Large intestine (tissue), 3 donors: ENCODE results near the gene MRPL32. TPM values are rescaled to one million over a fixed set of nuclear protein-coding genes. Genes with fewer than 3 reads are reported as not detected.
A peak's percentile ranks its signal among the peaks of the same experiment; 100 is the strongest.

Experiments
- DNase-seq, 2 donors: peaks; one replicate each; pipeline versions ENCODE4 v3.0.0 to v3.0.0-alpha.2; 2013
- H3K27ac ChIP-seq: one replicate; pipeline ENCODE4 v1.5.1; 2013; ENCODE audit warnings: low read length
- H3K27me3 ChIP-seq: 2 replicates; pipeline ENCODE4 v1.6.1; 2013; ENCODE audit warnings: low read length; ENCODE audit not compliant: control insufficient read depth, insufficient read depth
- H3K36me3 ChIP-seq: 2 replicates; pipeline ENCODE4 v1.6.1; 2013; ENCODE audit warnings: low read length; ENCODE audit not compliant: control insufficient read depth, insufficient read depth
- H3K4me1 ChIP-seq: one replicate; pipeline ENCODE4 v1.6.1; 2013; ENCODE audit warnings: low read length; ENCODE audit not compliant: control insufficient read depth, insufficient read depth
- H3K4me3 ChIP-seq: one replicate; pipeline ENCODE4 v1.5.1; 2013; ENCODE audit warnings: low read length
- H3K9me3 ChIP-seq: one replicate; pipeline ENCODE4 v1.6.1; 2013; ENCODE audit warnings: mild to moderate bottlenecking, low read depth, low read length, moderate library complexity; ENCODE audit not compliant: control insufficient read depth
- WGBS: methylation state at CpG from one replicate; pipeline ENCODE4 v1.1.5; 2013; ENCODE audit warnings: low lambda C conversion rate; ENCODE audit not compliant: insufficient coverage; 5-methylcytosine and 5-hydroxymethylcytosine counted together
- polyA plus RNA-seq: library from polyadenylated mRNA; unstranded; fragments of 120-200 nt; gene quantifications from one replicate; pipeline ENCODE4 v1.2.1, GENCODE V29; 2013

Gene MRPL32
- polyA plus RNA-seq, 1 donor, result 52.2 TPM

DNA sequence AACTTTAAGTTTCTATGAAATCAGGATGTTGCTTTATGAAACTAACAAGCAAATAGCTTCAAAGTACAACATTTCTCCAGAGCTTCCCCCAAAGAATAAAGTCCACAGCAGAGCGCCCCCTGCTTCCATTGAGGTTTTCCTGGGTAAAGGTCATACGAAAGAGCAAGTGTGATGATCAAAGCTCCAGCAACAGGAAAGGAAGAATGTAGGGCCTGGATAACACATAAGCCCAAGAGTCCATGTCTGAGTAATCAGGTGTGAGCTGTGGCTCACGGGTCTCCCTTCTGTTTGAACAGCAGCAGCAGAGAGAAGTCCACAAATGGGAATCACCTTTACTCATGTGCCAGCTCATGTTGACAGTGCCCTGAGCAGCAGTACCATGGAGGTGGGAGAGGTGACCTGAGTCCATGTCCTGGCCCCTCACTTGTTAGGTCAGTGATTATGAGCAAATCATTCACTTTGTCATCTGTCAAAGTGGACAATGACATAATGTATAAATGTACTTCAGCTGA lies 50.5 kb downstream of the MRPL32 start:
- no CpG with 5 or more reads among the region's 3 CpGs for WGBS
- Histone ChIP-seq H3K27ac (no peak overlapping the region), H3K27me3 (no peaks in the 10 kb centered on the region), H3K9me3 (no peaks in the 10 kb centered on the region), H3K4me1 (no peaks in the 10 kb centered on the region), H3K36me3 (no peaks in the 10 kb centered on the region), H3K4me3 (no peak overlapping the region)
- peak; percentile 12 to 47 for DNase-seq

DNA sequence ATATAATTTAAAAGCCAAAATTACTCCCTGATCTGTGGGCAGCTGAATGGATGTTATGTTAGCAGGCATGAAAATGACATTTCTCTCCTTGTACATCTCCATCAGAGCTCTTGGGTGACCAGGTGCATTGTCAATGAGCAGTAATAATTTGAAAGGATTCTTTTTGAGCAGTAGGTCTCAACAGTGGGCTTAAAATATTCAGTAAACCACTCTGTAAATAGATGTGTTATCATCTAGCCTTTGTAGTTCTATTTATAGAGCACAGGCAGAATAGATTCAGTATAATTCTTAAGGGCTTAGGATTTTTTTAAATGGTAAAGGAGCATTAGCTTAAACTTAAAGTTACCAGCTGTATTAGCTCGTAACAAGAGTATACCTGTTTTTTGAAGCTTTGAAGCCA lies 52.0 kb downstream of the MRPL32 start:
- Histone ChIP-seq H3K9me3 (no peaks in the 10 kb centered on the region), H3K4me3 (no peak overlapping the region), H3K4me1 (no peaks in the 10 kb centered on the region), H3K27me3 (no peaks in the 10 kb centered on the region), H3K36me3 (no peaks in the 10 kb centered on the region), H3K27ac (no peak overlapping the region)
- no peak for DNase-seq
- 80% methylated on average over 1 of the region's 1 CpG for WGBS

DNA sequence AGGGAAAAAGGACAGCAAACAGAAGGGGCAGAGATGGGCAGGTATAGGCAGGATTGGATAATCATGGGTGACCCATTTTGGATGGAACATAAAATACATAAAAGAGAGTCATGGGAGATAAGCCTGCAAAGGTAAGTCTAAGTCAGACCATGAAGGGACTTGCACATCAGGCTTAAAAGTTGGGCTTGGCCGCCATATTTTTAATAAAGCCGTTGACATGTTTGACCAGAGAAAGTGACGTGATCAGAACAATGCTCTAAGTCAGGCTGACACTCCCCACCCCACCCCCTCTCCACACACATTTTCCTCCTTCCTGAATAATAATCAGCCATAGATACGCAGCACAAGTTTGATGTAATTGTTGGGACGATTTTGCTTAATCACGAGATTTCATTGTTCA lies 54.0 kb downstream of the MRPL32 start:
- no peak for DNase-seq
- H3K4me1 ChIP-seq, result no peaks in the 10 kb centered on the region
- H3K27ac ChIP-seq, result no peak overlapping the region
- WGBS, result no CpG with 5 or more reads among the region's 6 CpGs
- H3K36me3 ChIP-seq, result no peaks in the 10 kb centered on the region
- no peak overlapping the region for H3K4me3 ChIP-seq
- no peaks in the 10 kb centered on the region for H3K9me3 ChIP-seq
- no peaks in the 10 kb centered on the region for H3K27me3 ChIP-seq

DNA sequence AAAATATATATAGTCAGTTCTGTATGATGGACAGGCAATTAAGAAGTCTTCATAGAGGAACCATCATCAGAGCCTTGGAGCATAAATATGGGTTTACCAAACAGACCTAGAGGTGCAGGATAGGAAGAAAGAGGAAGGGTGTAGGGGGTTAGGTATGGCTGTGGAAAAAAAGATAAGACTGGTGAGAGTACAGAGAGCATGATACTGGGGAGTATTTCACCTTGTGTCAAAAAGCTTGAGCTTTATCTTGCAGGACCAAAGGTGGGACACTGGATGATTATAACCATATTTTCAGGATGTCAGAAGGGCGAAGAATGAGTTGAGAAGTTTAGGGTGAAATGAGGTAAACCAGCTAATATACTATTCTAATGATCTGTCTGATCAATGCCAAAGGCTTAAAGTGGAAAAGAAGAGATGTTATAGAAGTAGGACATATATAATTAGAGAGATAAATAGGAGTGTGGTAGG lies 54.6 kb downstream of the MRPL32 start:
- Histone ChIP-seq H3K4me1 (no peaks in the 10 kb centered on the region), H3K4me3 (no peak overlapping the region), H3K36me3 (no peaks in the 10 kb centered on the region), H3K9me3 (no peaks in the 10 kb centered on the region), H3K27me3 (no peaks in the 10 kb centered on the region), H3K27ac (no peak overlapping the region)
- WGBS, result no CpG with 5 or more reads among the region's 1 CpG
- DNase-seq, result no peak

Other genes with a start within 250 kb of the MRPL32 start
- 3.2 TPM for gene C7orf25, start 20.3 kb upstream of the MRPL32 start, polyA plus RNA-seq
- 136 TPM for gene PSMA2, start 202 bp upstream of the MRPL32 start, polyA plus RNA-seq
- 0.36 TPM for gene HECW1, start 180.3 kb downstream of the MRPL32 start, polyA plus RNA-seq